Spleen (tissue), 11 donors: ENCODE measurements around the gene RPS26. TPM values are rescaled to one million over a fixed set of nuclear protein-coding genes. Genes with fewer than 3 reads are reported as not detected.
A peak's percentile ranks its signal among the peaks of the same experiment; 100 is the strongest.
"Not testable (repeated sequence)": the region's sequence is repeated elsewhere in the genome, so short reads cannot be mapped to it uniquely, and the experiment has no call there.

ENCODE experiments used
- DNase-seq: peaks from one replicate; pipeline ENCODE4 v3.0.0-alpha.2; 2020
- H3K27ac ChIP-seq, 8 donors: fragments of 200-600 bp; sonication (generic) in 7 of 8; 1 replicate in 4 of 8; 2 replicates in 4 of 8; pipeline versions ENCODE4 v1.5.0 to v1.8.0; 2016 to 2021; ENCODE audit warnings: inconsistent platforms in 4 of 8, mild to moderate bottlenecking in 4 of 8, moderate library complexity in 1 of 8
- H3K27me3 ChIP-seq, 7 donors: fragments of 200-600 bp; sonication (generic) in 6 of 7; replicated peaks in 1 of 7; 1 replicate in 4 of 7; 2 replicates in 3 of 7; pipeline versions ENCODE4 v1.5.0 to v1.8.0; 2016 to 2021; ENCODE audit warnings: inconsistent platforms in 3 of 7, mild to moderate bottlenecking in 1 of 7
- H3K36me3 ChIP-seq, 6 donors: fragments of 200-600 bp; sonication (generic) in 5 of 6; 1 replicate in 4 of 6; 2 replicates in 2 of 6; pipeline versions ENCODE4 v1.5.0 to v1.8.0; 2016 to 2021; ENCODE audit warnings: inconsistent platforms in 2 of 6
- H3K4me1 ChIP-seq, 6 donors: fragments of 200-600 bp; sonication (generic) in 5 of 6; 1 replicate in 3 of 6; 2 replicates in 3 of 6; pipeline versions ENCODE4 v1.5.0 to v1.8.0; 2016 to 2021; ENCODE audit warnings: inconsistent platforms in 3 of 6
- H3K4me3 ChIP-seq, 8 donors: fragments of 200-600 bp; sonication (generic) in 7 of 8; 1 replicate in 4 of 8; 2 replicates in 4 of 8; pipeline versions ENCODE4 v1.5.0 to v1.8.0; 2016 to 2021; ENCODE audit warnings: inconsistent platforms in 4 of 8, mild to moderate bottlenecking in 4 of 8, moderate library complexity in 2 of 8
- H3K9me3 ChIP-seq, 8 donors: fragments of 200-600 bp; sonication (generic) in 7 of 8; 1 replicate in 4 of 8; 2 replicates in 4 of 8; pipeline versions ENCODE4 v1.5.0 to v1.8.0; 2016 to 2021; ENCODE audit warnings: inconsistent platforms in 4 of 8
- POLR2A ChIP-seq, 3 donors: fragments of 450-650 bp; IDR thresholded peaks; one replicate each; pipeline ENCODE4 v1.5.1; 2017; ENCODE audit warnings: antibody characterized with exemption in 3 of 3, mild to moderate bottlenecking in 1 of 3
- POLR2AphosphoS5 ChIP-seq, 3 donors: sonication (generic); formaldehyde crosslinking; IDR thresholded peaks; one replicate each; pipeline ENCODE4 v1.5.1; 2017; ENCODE audit warnings: antibody characterized with exemption in 3 of 3
- WGBS, 5 donors: extraction: QIAGEN DNeasy Blood & Tissue Kit in 3 of 5; methylation state at CpG; one replicate each; pipeline versions ENCODE4 v1.1.5 to v1.1.7; 2013 to 2018; 5-methylcytosine and 5-hydroxymethylcytosine counted together
- intact Hi-C: fragments of 100-400 bp; cut with DNase I; formaldehyde crosslinking; loops from one replicate; pipeline ENCODE4 v1.15.0; 2023; ENCODE audit warnings: low total_unique reads
- polyA plus RNA-seq, 3 donors: library from polyadenylated mRNA; stranded (reverse); fragments of 200-250 nt; gene quantifications; one replicate each; pipeline ENCODE4 v1.2.1, GENCODE V29; 2013
- total RNA-seq, 7 donors: library from RNA; depleted of rRNA in 3 of 7; stranded (reverse); fragments of >200 nt in 3 of 7; fragmentation: NEBNext Ultra II Directional in 4 of 7; extraction: Animal tissue kit (Norgen Biotek cat#: 25700) in 4 of 7; gene quantifications; one replicate each; pipeline versions ENCODE4 v1.1.0 to v1.2.1, GENCODE V29; 2016 to 2021
- TF ChIP-seq, protein P1 (sequence below), 11 experiments: fragments of 200-600 bp in 7 of 11; fragments of 450-650 bp in 4 of 11; sonication (generic) in 4 of 11; IDR thresholded peaks in 8 of 11; conservative IDR thresholded peaks in 3 of 11; 1 replicate in 7 of 11; 2 replicates in 4 of 11; pipeline versions ENCODE4 v1.4.0 to v1.8.0; 2016 to 2021; ENCODE audit warnings: antibody characterized with exemption in 11 of 11, inconsistent platforms in 4 of 11, mild to moderate bottlenecking in 1 of 11
- donor health status: healthy with polysubstance abuse.
- donor health status: DM: no; HTN: no; CAD: no; lungs with moderate emphysema.
- donor health status: DM: no; HTN: no; CAD: no.
- donor health status: Bipolar disorder and iron deficiency.
- donor health status: healthy.
- donor health status: DM: no; HTN: no; CAD: no.
- donor health status: DM: yes; HTN: yes; CAD: no.

RPS26 gene
- total and polyA plus RNA-seq, 10 donors: 15.3 to 2,958 (median 410) TPM

DNA sequence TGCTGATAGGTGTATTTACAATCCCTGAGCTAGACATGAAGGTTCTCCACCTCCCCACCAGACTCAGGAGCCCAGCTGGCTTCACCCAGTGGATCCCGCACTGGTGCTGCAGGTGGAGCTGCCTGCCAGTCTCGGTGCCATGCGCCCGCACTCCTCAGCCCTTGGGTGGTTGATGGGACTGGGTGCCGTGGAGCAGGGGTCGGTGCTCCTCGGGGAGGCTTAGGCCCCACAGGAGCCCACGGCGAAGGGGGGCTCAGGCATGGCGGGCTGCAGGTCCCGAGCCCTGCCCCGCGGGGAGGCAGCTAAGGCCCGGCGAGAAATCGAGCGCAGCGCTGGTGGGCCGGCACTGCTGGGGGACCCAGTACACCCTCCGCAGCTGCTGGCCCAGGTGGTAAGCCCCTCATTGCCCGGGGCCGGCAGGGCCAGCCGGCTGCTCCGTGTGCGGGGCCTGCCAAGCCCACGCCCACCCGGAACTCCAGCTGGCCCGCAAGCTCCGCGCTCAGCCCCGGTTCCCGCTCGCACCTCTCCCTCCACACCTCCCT is 41.6 kb upstream of the RPS26 start:
- TF ChIP-seq POLR2AphosphoS5 (IDR thresholded peaks at IDR 0.05): peak in 1 of 3 donors; percentile 14
- intact Hi-C loops: loop anchor here (5.0 kb wide), 1 partner anchor 42 kb away; the partner anchor contains the start of gene RPS26
- H3K9me3 ChIP-seq, H3K4me3 ChIP-seq, H3K27me3 ChIP-seq, DNase-seq, H3K27ac ChIP-seq: not testable (repeated sequence)
- WGBS, 5 donors: 94 to 97% (median 96%) methylated on average over 7 to 33 of the region's 33 CpGs
- Histone ChIP-seq H3K36me3 (peaks cover 0 to 47% (median under 1%) of the 10 kb centered on the region in 6 donors), H3K4me1 (peaks cover 0 to 36% (median 23%) of the 10 kb centered on the region in 6 donors)

DNA sequence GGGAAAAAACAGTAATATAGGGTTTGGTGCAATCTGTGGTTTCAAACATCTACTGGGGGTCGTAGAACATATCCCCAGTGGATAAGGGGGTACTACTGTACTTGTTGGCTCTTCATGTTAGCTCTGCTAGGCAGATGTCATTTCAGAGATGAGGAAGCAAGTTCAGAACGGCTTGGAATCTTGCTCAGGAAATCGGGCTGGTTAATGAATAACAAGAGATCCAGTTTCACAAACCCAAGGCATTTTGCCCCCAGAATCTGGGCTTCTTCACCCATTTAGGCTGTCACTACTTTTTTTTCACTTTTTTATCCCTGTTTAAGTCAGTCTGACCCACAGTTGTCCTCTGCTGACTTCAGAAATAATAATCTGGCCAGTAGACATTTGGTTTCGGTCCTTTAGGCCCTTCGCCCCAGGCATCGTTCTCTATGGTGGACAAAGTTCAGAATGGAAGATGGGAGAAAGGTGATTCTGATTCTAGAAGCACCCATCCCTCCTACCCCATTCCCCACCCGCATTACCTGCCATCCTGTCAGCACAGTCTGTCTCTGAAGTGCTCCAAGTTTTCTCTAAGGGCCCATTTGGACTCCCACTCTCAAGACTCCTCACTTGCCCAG is 40.1 kb upstream of the RPS26 start:
- no peak overlapping the region for H3K4me3 ChIP-seq
- DNase-seq: no peak
- intact Hi-C loops: no loop called here
- H3K36me3 ChIP-seq: peaks cover 0 to 42% (median 0%) of the 10 kb centered on the region in 6 donors
- 78 to 84% (median 84%) methylated on average over 7 of the region's 7 CpGs for WGBS, 5 donors
- H3K27me3 ChIP-seq: no peaks in the 10 kb centered on the region
- no peaks in the 10 kb centered on the region for H3K9me3 ChIP-seq
- no peak for TF ChIP-seq POLR2AphosphoS5 (IDR thresholded peaks at IDR 0.05)
- TF ChIP-seq, protein P1, sequence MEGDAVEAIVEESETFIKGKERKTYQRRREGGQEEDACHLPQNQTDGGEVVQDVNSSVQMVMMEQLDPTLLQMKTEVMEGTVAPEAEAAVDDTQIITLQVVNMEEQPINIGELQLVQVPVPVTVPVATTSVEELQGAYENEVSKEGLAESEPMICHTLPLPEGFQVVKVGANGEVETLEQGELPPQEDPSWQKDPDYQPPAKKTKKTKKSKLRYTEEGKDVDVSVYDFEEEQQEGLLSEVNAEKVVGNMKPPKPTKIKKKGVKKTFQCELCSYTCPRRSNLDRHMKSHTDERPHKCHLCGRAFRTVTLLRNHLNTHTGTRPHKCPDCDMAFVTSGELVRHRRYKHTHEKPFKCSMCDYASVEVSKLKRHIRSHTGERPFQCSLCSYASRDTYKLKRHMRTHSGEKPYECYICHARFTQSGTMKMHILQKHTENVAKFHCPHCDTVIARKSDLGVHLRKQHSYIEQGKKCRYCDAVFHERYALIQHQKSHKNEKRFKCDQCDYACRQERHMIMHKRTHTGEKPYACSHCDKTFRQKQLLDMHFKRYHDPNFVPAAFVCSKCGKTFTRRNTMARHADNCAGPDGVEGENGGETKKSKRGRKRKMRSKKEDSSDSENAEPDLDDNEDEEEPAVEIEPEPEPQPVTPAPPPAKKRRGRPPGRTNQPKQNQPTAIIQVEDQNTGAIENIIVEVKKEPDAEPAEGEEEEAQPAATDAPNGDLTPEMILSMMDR (IDR thresholded peaks at IDR 0.05 in 8 of 11, conservative IDR thresholded peaks at IDR 0.05 in 3 of 11): no peak
- no peak for TF ChIP-seq POLR2A (IDR thresholded peaks at IDR 0.05)
- H3K27ac ChIP-seq: no peak overlapping the region
- H3K4me1 ChIP-seq: peaks cover 0 to 38% (median 16%) of the 10 kb centered on the region in 6 donors

DNA sequence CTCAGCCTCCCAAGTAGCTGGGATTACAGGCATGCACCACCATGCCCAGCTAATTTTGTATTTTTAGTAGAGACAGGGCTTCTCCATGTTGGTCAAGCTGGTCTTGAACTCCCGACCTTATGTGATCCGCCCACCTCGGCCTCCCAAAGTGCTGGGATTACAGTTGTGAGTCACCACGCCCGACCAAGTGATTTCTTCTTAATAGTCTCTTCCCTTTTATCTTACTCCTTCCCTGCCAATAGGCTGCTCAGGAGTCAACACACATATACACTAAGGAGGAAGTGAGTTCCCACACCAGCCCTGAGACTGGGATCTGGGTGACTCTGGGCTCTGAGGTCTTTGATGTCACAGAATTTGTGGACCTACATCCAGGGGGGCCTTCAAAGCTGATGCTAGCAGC is 38.3 kb upstream of the RPS26 start:
- Histone ChIP-seq H3K4me1 (peaks cover 0 to 37% (median 11%) of the 10 kb centered on the region in 6 donors), H3K36me3 (peaks cover 0 to 42% (median 0%) of the 10 kb centered on the region in 6 donors)
- H3K9me3 ChIP-seq, H3K27me3 ChIP-seq, H3K4me3 ChIP-seq, intact Hi-C loops, H3K27ac ChIP-seq, DNase-seq: not testable (repeated sequence)
- WGBS, 5 donors: 77 to 88% (median 85%) methylated on average over 5 of the region's 5 CpGs

DNA sequence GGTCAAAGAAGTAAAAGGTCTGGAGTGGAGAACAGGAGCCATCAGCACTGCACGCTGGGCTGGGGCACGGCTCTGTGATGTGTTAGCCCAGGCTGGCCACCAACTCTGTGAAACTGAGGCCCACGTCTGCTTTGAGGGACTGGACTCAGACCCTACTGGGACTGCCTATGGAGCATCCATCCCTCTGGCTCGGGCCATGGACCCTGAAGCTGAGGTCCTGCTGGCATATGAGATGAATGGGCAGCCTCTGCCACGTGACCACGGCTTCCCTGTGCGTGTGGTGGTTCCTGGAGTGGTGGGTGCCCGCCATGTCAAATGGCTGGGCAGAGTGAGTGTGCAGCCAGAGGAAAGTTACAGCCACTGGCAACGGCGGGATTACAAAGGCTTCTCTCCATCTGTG is 37.5 kb upstream of the RPS26 start:
- H3K27ac ChIP-seq: no peak overlapping the region
- H3K27me3 ChIP-seq: no peaks in the 10 kb centered on the region
- DNase-seq: no peak
- intact Hi-C loops: no loop called here
- H3K9me3 ChIP-seq: no peaks in the 10 kb centered on the region
- H3K4me1 ChIP-seq: peaks cover 0 to 39% (median 12%) of the 10 kb centered on the region in 6 donors
- TF ChIP-seq POLR2A (IDR thresholded peaks at IDR 0.05) (no peak), POLR2AphosphoS5 (IDR thresholded peaks at IDR 0.05) (no peak)
- TF ChIP-seq, protein P1 (IDR thresholded peaks at IDR 0.05 in 8 of 11, conservative IDR thresholded peaks at IDR 0.05 in 3 of 11): no peak
- peaks cover 0 to 42% (median 0%) of the 10 kb centered on the region in 6 donors for H3K36me3 ChIP-seq
- H3K4me3 ChIP-seq: no peak overlapping the region
- WGBS, 5 donors: 90 to 100% (median 93%) methylated on average over 6 to 10 of the region's 10 CpGs
